Liver (tissue), 9 donors: Measurements from ENCODE around the gene MLN. TPM values are rescaled to one million over a fixed set of nuclear protein-coding genes. Genes with fewer than 3 reads are reported as not detected.
A peak's percentile ranks its signal among the peaks of the same experiment; 100 is the strongest.

Experiments
- DNase-seq: peaks from one replicate; pipeline ENCODE4 v3.0.0-alpha.2; 2017; ENCODE audit warnings: low spot score
- H3K27ac ChIP-seq, 2 donors: one replicate each; pipeline ENCODE4 v1.7.0; 2013; ENCODE audit warnings: inconsistent platforms in 2 of 2, low read length in 2 of 2, control low read depth in 1 of 2, low read depth in 1 of 2, mild to moderate bottlenecking in 1 of 2
- H3K27me3 ChIP-seq, 4 donors: one replicate each; pipeline versions ENCODE4 v1.6.1 to v1.7.0; 2013; ENCODE audit warnings: low read length in 3 of 4, inconsistent platforms in 1 of 4, mild to moderate bottlenecking in 1 of 4, moderate library complexity in 1 of 4; ENCODE audit not compliant: control insufficient read depth in 4 of 4, insufficient read depth in 4 of 4
- H3K36me3 ChIP-seq, 4 donors: one replicate each; pipeline versions ENCODE4 v1.6.1 to v1.7.0; 2013; ENCODE audit warnings: low read length in 3 of 4, mild to moderate bottlenecking in 3 of 4, low read depth in 1 of 4, moderate library complexity in 1 of 4; ENCODE audit not compliant: control insufficient read depth in 4 of 4, insufficient read depth in 3 of 4
- H3K4me1 ChIP-seq, 4 donors: one replicate each; pipeline versions ENCODE4 v1.6.1 to v1.7.0; 2013; ENCODE audit warnings: low read length in 3 of 4, mild to moderate bottlenecking in 3 of 4, moderate library complexity in 1 of 4; ENCODE audit not compliant: control insufficient read depth in 4 of 4, insufficient read depth in 4 of 4
- H3K4me3 ChIP-seq, 3 donors: one replicate each; pipeline versions ENCODE4 v1.6.1 to v1.7.0; 2013; ENCODE audit warnings: low read length in 3 of 3, control low read depth in 1 of 3, low read depth in 1 of 3, mild to moderate bottlenecking in 1 of 3
- H3K9ac ChIP-seq, 2 donors: one replicate each; pipeline ENCODE4 v1.7.0; 2013; ENCODE audit warnings: low read length in 2 of 2, mild to moderate bottlenecking in 2 of 2, moderate library complexity in 2 of 2, control low read depth in 1 of 2, low read depth in 1 of 2
- H3K9me3 ChIP-seq, 4 donors: one replicate each; pipeline versions ENCODE4 v1.6.1 to v1.7.0; 2013; ENCODE audit warnings: low read length in 3 of 4; ENCODE audit not compliant: control insufficient read depth in 4 of 4
- ATF3 ChIP-seq: IDR thresholded peaks from 2 replicates; pipeline ENCODE4 v1.6.1; 2016; ENCODE audit warnings: antibody characterized with exemption
- CTCF ChIP-seq: fragments of 150-350 bp; IDR thresholded peaks from 2 replicates; pipeline ENCODE4 v1.5.1; 2017; ENCODE audit warnings: improper control_type of control experiment, low read depth, low read length; ENCODE audit not compliant: missing input control
- FOXA1 ChIP-seq: IDR thresholded peaks from 2 replicates; pipeline ENCODE4 v1.6.1; 2016; ENCODE audit warnings: antibody characterized with exemption
- GABPA ChIP-seq, 2 donors: IDR thresholded peaks in 1 of 2; conservative IDR thresholded peaks in 1 of 2; 2 replicates each; pipeline ENCODE4 v1.6.1; 2016; ENCODE audit warnings: antibody characterized with exemption in 2 of 2, mild to moderate bottlenecking in 1 of 2, moderate library complexity in 1 of 2
- HNF4A ChIP-seq, 2 donors: conservative IDR thresholded peaks; 2 replicates each; pipeline ENCODE4 v1.6.1; 2016; ENCODE audit warnings: antibody characterized with exemption in 2 of 2, mild to moderate bottlenecking in 2 of 2
- HNF4G ChIP-seq: IDR thresholded peaks from 2 replicates; pipeline ENCODE4 v1.6.1; 2016; ENCODE audit warnings: antibody characterized with exemption
- JUND ChIP-seq, 2 donors: IDR thresholded peaks; 2 replicates each; pipeline ENCODE4 v1.6.1; 2016; ENCODE audit warnings: antibody characterized with exemption in 2 of 2
- NR2F2 ChIP-seq: IDR thresholded peaks from 2 replicates; pipeline ENCODE4 v1.6.1; 2016; ENCODE audit warnings: antibody characterized with exemption
- RAD21 ChIP-seq, 2 donors: IDR thresholded peaks; 2 replicates each; pipeline ENCODE4 v1.6.1; 2016; ENCODE audit warnings: antibody characterized with exemption in 2 of 2, mild to moderate bottlenecking in 2 of 2
- REST ChIP-seq: IDR thresholded peaks from 2 replicates; pipeline ENCODE4 v1.6.1; 2016; ENCODE audit warnings: antibody characterized with exemption, mild to moderate bottlenecking
- SP1 ChIP-seq: IDR thresholded peaks from 2 replicates; pipeline ENCODE4 v1.6.1; 2018; ENCODE audit warnings: antibody characterized with exemption, mild to moderate bottlenecking
- TAF1 ChIP-seq: conservative IDR thresholded peaks from 2 replicates; pipeline ENCODE4 v1.6.1; 2016; ENCODE audit warnings: antibody characterized with exemption, mild to moderate bottlenecking
- YY1 ChIP-seq: IDR thresholded peaks from 2 replicates; pipeline ENCODE4 v1.6.1; 2016; ENCODE audit warnings: antibody characterized with exemption, mild to moderate bottlenecking
- ZBTB33 ChIP-seq: IDR thresholded peaks from 2 replicates; pipeline ENCODE4 v1.6.1; 2016; ENCODE audit warnings: antibody characterized with exemption
- WGBS: extraction: QIAGEN DNeasy Blood & Tissue Kit; methylation state at CpG from one replicate; pipeline ENCODE4 v1.1.7; 2013; 5-methylcytosine and 5-hydroxymethylcytosine counted together
- polyA plus RNA-seq, 2 donors: library from polyadenylated mRNA; stranded (reverse) in 1 of 2; unstranded in 1 of 2; fragments of 200-250 nt in 1 of 2; fragments of >200 nt in 1 of 2; fragmentation: Nextera tagmentation in 1 of 2; extraction: Ambion mirVana in 1 of 2; gene quantifications; one replicate each; pipeline versions ENCODE4 v1.2.1 to v1.2.3, GENCODE V29; 2013 to 2015
- total RNA-seq, 2 donors: library from RNA; depleted of rRNA; stranded (reverse); fragments of >200 nt; gene quantifications; one replicate each; pipeline ENCODE4 v1.2.3, GENCODE V29; 2014
- donor health status: healthy.
- donor health status: healthy.
- donor health status: healthy.
- donor health status: healthy.
- donor health status: healthy.

MLN gene
- total and polyA plus RNA-seq, 4 donors = not detected

GRCh38 chr6:33746651-33747100 is 57.1 kb downstream of the MLN start, which contains the start of gene IP6K3:
IP6K3 (minus strand) TSS chr6:33746905; CDS start chr6:33735476, 11,429 bp downstream.
- Histone ChIP-seq H3K9ac (peak within 1 kb of the TSS; percentile 18 to 37), H3K27ac (peak within 1 kb of the TSS; percentile 73 to 76), H3K9me3 (no peaks in the 10 kb centered on the region), H3K36me3 (no peaks in the 10 kb centered on the region), H3K4me1 (peaks cover 2 to 52% (median 36%) of the 10 kb centered on the region in 4 donors), H3K27me3 (no peaks in the 10 kb centered on the region), H3K4me3 (peak within 1 kb of the TSS; percentile 5 to 42 (median 25))
- TF ChIP-seq YY1 (no peak), CTCF (no peak), HNF4A (conservative IDR thresholded peaks at IDR 0.05) (no peak), HNF4G (no peak), NR2F2 (no peak)
- DNase-seq = peak; percentile 53
- 64% methylated on average over 10 of the region's 10 CpGs for WGBS

- peaks cover 2 to 48% (median 36%) of the 10 kb centered on the region in 4 donors for H3K4me1 ChIP-seq
- no peaks in the 10 kb centered on the region for H3K27me3 ChIP-seq
- peak overlapping the region; percentile 10 to 18 for H3K9ac ChIP-seq
- TF ChIP-seq JUND (IDR thresholded peaks at IDR 0.05) = no peak
- TF ChIP-seq SP1 = no peak
- no peak for TF ChIP-seq HNF4A (conservative IDR thresholded peaks at IDR 0.05)
- no peak for TF ChIP-seq ZBTB33
- no peak for TF ChIP-seq RAD21 (IDR thresholded peaks at IDR 0.05)
- peak overlapping the region; percentile 5 to 42 (median 25) for H3K4me3 ChIP-seq
- H3K36me3 ChIP-seq = no peaks in the 10 kb centered on the region
- 39% methylated on average over 14 of the region's 14 CpGs for WGBS
- peak overlapping the region; percentile 73 to 76 for H3K27ac ChIP-seq
- no peaks in the 10 kb centered on the region for H3K9me3 ChIP-seq
- no peak for DNase-seq
Measured at GRCh38 chr6:33746036-33746600, 57.7 kb downstream of the MLN start.

- no peaks in the 10 kb centered on the region for H3K9me3 ChIP-seq
- peaks cover 2 to 44% (median 36%) of the 10 kb centered on the region in 4 donors for H3K4me1 ChIP-seq
- H3K4me3 ChIP-seq = peak overlapping the region in 2 of 3 donors; percentile 5 to 42
- 53% methylated on average over 7 of the region's 7 CpGs for WGBS
- DNase-seq = no peak
- peak overlapping the region; percentile 73 to 76 for H3K27ac ChIP-seq
- H3K9ac ChIP-seq = peak overlapping the region; percentile 18 to 37
- no peaks in the 10 kb centered on the region for H3K27me3 ChIP-seq
- H3K36me3 ChIP-seq = no peaks in the 10 kb centered on the region
- TF ChIP-seq ZBTB33 (no peak), ATF3 (no peak), YY1 (no peak), JUND (IDR thresholded peaks at IDR 0.05) (no peak), REST (no peak), TAF1 (peak; percentile 32), GABPA (IDR thresholded peaks at IDR 0.05 in 1 of 2, conservative IDR thresholded peaks at IDR 0.05 in 1 of 2) (no peak), RAD21 (IDR thresholded peaks at IDR 0.05) (no peak), CTCF (no peak), HNF4G (no peak), FOXA1 (no peak)
Measured at GRCh38 chr6:33745548-33745947, 58.3 kb downstream of the MLN start.
